ENCODE measurements around the gene MORN1. TPM values are rescaled to one million over a fixed set of nuclear protein-coding genes. Genes with fewer than 3 reads are reported as not detected.

Gene MORN1
- total RNA-seq, 6 experiments from 2014 or later, result 5.3 to 8.9 (median 6.9) TPM

DNA sequence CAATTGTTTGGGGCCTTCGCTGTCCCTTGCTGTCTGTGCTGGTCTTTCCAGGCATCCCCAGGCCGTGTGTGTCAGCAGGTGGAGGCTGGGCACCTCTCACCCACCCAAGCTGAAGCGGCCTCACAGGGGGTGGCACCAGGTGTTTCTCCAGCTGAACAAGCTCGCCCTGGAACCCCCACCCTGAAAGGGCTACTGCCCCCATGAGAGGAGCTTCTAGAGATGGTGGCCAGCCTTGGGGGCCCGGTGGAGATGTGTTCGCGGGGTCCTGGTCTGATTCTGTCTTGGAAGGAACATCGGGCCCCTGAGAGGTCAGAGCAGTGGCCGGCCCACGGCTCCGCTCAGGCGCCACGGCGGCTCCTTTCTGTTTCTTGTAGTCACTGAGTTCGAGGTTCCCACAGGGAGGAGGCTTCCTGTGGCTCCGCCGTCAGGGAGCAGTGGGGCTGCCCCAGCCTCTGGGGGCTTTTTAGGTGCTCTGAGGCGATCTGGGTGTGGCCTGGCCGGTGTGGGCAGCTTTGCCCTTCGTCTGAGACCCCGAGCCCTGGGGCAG lies 116.4 kb downstream of the MORN1 start:
- no peak overlapping the region for H3K27ac Mint-ChIP-seq
- peaks cover 41% of the 10 kb centered on the region for H3K4me1 Mint-ChIP-seq (ENCODE audit: low read depth)
- no peak overlapping the region for H3K4me3 Mint-ChIP-seq
- H3K9me3 Mint-ChIP-seq, result 0 out of 2 replicates have a peak, but pooled peaks cover 3% of the 10 kb centered on the region
- DNase-seq, result no peak
- TF ChIP-seq, protein P1, sequence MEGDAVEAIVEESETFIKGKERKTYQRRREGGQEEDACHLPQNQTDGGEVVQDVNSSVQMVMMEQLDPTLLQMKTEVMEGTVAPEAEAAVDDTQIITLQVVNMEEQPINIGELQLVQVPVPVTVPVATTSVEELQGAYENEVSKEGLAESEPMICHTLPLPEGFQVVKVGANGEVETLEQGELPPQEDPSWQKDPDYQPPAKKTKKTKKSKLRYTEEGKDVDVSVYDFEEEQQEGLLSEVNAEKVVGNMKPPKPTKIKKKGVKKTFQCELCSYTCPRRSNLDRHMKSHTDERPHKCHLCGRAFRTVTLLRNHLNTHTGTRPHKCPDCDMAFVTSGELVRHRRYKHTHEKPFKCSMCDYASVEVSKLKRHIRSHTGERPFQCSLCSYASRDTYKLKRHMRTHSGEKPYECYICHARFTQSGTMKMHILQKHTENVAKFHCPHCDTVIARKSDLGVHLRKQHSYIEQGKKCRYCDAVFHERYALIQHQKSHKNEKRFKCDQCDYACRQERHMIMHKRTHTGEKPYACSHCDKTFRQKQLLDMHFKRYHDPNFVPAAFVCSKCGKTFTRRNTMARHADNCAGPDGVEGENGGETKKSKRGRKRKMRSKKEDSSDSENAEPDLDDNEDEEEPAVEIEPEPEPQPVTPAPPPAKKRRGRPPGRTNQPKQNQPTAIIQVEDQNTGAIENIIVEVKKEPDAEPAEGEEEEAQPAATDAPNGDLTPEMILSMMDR (IDR thresholded peaks at IDR 0.05), result no peak
- peaks cover 9% of the 10 kb centered on the region for H3K36me3 Mint-ChIP-seq (ENCODE audit: low read depth)
- peaks cover 3% of the 10 kb centered on the region; the same call in 1 of the 2 replicates for H3K27me3 Mint-ChIP-seq (ENCODE audit: insufficient read depth)

DNA sequence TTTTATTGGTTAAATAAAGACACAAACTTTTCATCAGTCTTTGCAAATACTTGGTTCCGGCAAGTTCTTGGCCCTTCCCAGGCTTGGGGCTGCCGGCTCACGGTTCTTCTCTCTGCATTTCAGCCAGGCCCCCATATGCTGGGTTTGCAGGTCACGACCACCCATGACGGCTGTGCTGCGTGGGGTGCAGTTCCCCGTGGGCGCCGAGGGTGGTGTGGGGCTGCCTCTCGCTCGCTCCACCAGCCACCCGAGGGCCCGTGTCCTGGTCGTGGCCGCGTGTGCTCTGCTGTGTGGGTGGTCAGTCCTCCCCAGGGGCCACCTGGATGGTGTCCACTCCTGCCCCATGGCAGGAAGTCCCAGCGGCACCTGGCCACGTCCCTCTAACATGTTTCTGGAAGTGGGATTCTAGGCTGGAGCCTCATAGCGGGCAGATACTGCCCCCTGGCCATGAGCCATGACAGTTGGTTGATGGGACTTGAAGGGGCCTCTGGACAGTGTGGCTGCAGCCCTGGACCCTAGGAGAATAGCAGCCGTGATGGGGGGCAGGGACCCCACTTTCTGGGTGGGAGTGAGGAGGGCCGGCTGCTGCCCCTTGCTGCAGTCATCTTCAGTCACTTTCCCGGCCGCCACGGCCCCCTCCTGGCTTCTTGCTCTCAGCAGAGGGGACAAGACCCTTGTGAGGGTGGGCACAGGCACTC lies 117.0 kb downstream of the MORN1 start:
- Mint-ChIP-seq H3K4me3 (no peak overlapping the region), H3K27me3 (ENCODE audit: insufficient read depth) (peaks cover 3% of the 10 kb centered on the region; the same call in 1 of the 2 replicates), H3K27ac (no peak overlapping the region), H3K4me1 (ENCODE audit: low read depth) (peaks cover 36% of the 10 kb centered on the region), H3K9me3 (0 out of 2 replicates have a peak, but pooled peaks cover 3% of the 10 kb centered on the region), H3K36me3 (ENCODE audit: low read depth) (peaks cover 9% of the 10 kb centered on the region)
- no peak for DNase-seq
- TF ChIP-seq, protein P1 (IDR thresholded peaks at IDR 0.05), result no peak

DNA sequence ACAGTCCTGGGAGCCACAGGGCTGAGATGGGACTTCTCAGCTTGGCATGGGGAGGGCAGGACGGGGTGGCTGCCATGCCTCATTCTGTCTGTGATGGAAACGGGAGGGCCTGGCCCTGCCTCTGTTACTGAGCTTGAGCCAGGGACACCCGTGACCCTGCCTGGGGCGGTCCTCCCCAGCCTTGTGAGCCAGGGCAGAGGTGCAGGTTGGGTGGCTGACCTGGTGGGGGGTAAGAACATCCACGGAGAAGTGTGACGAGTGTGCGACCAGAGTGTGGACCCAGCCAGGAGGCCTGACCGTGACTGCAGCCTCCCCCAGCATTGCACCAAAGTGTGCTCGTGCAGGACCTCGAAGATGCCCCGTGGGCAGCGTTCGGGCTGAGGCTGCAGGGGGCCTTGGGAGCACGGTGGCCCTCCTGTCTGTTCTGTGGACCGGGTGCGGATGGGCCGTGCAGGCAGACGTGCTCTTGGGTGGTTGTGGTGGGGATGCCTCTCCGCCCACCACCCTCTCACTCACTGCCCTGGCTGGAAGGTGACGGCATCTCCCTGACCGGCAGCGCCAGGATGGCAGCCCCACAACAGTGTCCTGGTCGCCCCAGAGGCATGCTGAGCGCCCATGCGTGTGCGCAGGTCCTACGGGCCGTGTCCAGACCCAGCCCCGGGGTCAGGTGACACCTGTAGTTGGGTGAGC lies 117.8 kb downstream of the MORN1 start:
- Mint-ChIP-seq H3K4me3 (no peak overlapping the region), H3K4me1 (ENCODE audit: low read depth) (peaks cover 31% of the 10 kb centered on the region), H3K27ac (no peak overlapping the region), H3K27me3 (ENCODE audit: insufficient read depth) (peaks cover 3% of the 10 kb centered on the region; the same call in 1 of the 2 replicates), H3K9me3 (0 out of 2 replicates have a peak, but pooled peaks cover 3% of the 10 kb centered on the region), H3K36me3 (ENCODE audit: low read depth) (peaks cover 9% of the 10 kb centered on the region)
- no peak for DNase-seq
- TF ChIP-seq, protein P1 (IDR thresholded peaks at IDR 0.05), result no peak

DNA sequence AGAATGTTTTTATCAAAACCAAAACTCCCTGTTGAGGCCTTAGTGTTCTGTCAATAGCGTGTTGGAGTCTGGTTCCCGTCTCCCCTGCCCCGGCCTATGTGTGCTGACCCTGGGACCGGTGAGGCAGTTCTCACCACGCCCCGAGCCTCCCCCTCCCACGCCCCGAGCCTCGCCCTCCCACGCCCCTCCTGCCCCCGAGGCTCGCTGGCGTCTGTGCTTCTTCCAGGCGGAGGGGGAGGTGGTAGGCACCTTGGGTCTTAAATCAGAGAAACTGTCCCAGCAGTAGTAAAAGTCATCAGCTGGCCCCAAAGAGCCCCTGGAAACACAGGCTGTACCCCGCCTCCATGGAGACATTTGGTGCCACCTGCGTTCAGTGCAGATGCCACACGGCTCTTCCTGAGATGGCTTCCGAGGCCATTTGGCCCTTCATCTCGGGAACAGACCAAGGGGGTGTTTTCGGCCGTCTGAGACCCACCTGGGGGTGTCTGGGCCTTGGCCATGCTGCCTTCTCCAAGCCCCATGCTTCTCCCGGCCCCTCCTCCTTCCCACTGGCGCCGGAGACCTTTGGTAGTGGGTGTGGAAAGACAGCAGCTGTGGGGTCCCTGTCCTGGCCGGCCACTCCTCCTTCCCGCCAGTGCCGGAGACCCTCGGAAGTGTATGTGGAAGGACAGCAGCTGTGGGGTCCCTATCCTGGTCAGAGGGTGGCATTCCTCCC lies 118.5 kb downstream of the MORN1 start:
- Mint-ChIP-seq H3K4me1 (ENCODE audit: low read depth) (peaks cover 26% of the 10 kb centered on the region), H3K36me3 (ENCODE audit: low read depth) (peaks cover 8% of the 10 kb centered on the region), H3K4me3 (no peak overlapping the region), H3K27me3 (ENCODE audit: insufficient read depth) (peaks cover 3% of the 10 kb centered on the region; the same call in 1 of the 2 replicates), H3K9me3 (0 out of 2 replicates have a peak, but pooled peaks cover 3% of the 10 kb centered on the region), H3K27ac (no peak overlapping the region)
- TF ChIP-seq, protein P1 (IDR thresholded peaks at IDR 0.05), result no peak
- no peak for DNase-seq
